ENCODE measurements around the gene RPTOR.

Gene RPTOR

DNA sequence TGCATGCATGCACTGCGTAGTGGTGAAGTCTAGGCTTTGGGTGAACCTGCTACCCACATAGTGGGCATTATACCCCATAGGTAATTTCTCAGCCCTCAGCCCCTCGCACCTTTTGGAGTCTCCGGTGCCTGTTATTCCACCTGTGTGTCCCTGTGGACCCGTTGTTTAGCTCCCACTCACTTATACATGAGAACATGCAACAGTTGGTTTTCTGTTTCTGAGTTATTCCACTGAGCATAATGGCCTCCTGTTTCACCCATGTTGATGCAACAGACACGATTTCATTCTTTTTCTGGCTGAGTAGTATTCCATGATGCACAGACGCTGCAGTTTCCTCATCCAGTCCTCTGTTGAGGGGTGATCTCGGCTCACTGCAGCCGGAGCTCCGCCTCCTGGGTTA, 305.5 kb downstream of the RPTOR start:
- TF ChIP-seq ZFP30 (CRISPR knock-in tag; IDR thresholded peaks at IDR 0.05), result no peak
- no peak for TF ChIP-seq CSDC2 (CRISPR knock-in tag; IDR thresholded peaks at IDR 0.05)
- no peak for TF ChIP-seq TSHZ2 (CRISPR knock-in tag; IDR thresholded peaks at IDR 0.05)
- no peak for TF ChIP-seq ARNTL (CRISPR knock-in tag; IDR thresholded peaks at IDR 0.05; ENCODE audit: borderline replicate concordance, low read depth)
- no peak for ATAC-seq

DNA sequence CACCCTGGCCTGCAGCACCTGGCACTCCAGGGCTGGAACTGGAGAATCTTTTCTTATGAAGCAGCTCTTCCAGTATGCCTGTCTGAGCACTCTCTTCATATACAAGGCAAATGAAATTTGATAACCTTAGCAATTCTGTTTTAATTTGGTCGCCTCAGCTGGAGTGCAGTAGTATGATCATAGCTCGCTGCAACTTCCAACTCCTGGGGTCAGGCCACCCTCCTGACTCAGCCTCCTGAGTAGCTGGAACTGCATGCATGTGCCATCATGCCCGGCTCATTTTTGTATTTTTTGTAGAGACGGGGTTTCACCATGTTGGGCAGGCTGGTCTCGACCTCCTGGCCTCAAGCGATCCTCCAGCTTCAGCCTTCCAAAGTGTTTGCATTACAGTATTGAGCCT, 306.2 kb downstream of the RPTOR start:
- peak; percentile 26 for ATAC-seq
- no peak for TF ChIP-seq GLIS3 (CRISPR knock-in tag; IDR thresholded peaks at IDR 0.05)
- TF ChIP-seq CREB5 (CRISPR knock-in tag; IDR thresholded peaks at IDR 0.05; ENCODE audit: low read depth), result no peak
- TF ChIP-seq ZC3H10 (CRISPR knock-in tag; IDR thresholded peaks at IDR 0.05), result no peak
- TF ChIP-seq ESRRG (CRISPR knock-in tag; IDR thresholded peaks at IDR 0.05), result no peak
- TF ChIP-seq ZNF70 (CRISPR knock-in tag; IDR thresholded peaks at IDR 0.05), result no peak
- no peak for TF ChIP-seq ZFP30 (CRISPR knock-in tag; IDR thresholded peaks at IDR 0.05)

DNA sequence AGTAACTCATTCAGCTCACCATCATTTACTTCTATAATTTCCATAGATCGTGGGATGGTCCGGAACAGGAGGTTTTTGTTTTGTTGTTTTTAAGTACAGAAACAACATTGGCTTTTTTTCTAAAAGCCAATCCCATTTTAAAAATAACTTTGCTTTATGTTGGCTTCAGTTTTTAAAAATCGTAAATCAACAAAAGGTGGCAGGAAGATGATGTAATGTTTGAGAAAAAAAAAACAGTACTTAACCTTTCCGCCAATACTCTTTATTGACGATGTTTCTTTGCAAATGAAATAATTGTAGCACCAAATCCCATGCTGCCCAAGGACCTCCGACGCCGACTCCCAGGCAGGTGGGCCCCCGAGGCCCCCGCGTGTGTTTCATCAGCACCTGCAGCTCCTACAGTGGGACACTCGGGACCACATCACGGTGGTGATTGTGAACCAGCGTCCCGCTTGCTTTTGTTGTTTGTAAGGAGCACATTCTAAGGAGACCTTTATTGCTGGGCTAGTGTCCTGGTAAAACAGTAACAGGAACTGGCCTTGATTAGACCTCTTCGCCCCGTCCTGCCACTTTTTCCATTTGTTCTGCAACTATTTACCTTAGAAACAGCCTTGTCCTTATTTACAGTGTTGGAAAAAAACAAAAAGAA, 306.8 kb downstream of the RPTOR start:
- ATAC-seq, result no peak
- TF ChIP-seq PATZ1 (CRISPR knock-in tag; IDR thresholded peaks at IDR 0.05; ENCODE audit: borderline replicate concordance), result no peak
- TF ChIP-seq ZFP3 (CRISPR knock-in tag; IDR thresholded peaks at IDR 0.05), result no peak
- no peak for TF ChIP-seq RARB (CRISPR knock-in tag; IDR thresholded peaks at IDR 0.05)
- TF ChIP-seq CSDC2 (CRISPR knock-in tag; IDR thresholded peaks at IDR 0.05), result no peak
- TF ChIP-seq BACH2 (CRISPR knock-in tag; IDR thresholded peaks at IDR 0.05; ENCODE audit: borderline replicate concordance), result no peak
- TF ChIP-seq ZFP30 (CRISPR knock-in tag; IDR thresholded peaks at IDR 0.05), result no peak
- TF ChIP-seq ZNF70 (CRISPR knock-in tag; IDR thresholded peaks at IDR 0.05), result no peak
- TF ChIP-seq TCF4 (CRISPR knock-in tag; IDR thresholded peaks at IDR 0.05; ENCODE audit: borderline replicate concordance), result no peak
- TF ChIP-seq ARNTL (CRISPR knock-in tag; IDR thresholded peaks at IDR 0.05; ENCODE audit: borderline replicate concordance, low read depth), result no peak
- TF ChIP-seq POU6F1 (CRISPR knock-in tag; IDR thresholded peaks at IDR 0.05; ENCODE audit: borderline replicate concordance, low read depth), result no peak
- no peak for TF ChIP-seq ZNF565 (CRISPR knock-in tag; conservative IDR thresholded peaks at IDR 0.05; ENCODE audit: low read depth)
- TF ChIP-seq GLIS3 (CRISPR knock-in tag; IDR thresholded peaks at IDR 0.05), result no peak
- TF ChIP-seq ISL1 (CRISPR knock-in tag; IDR thresholded peaks at IDR 0.05), result no peak
- no peak for TF ChIP-seq OSR1 (CRISPR knock-in tag; IDR thresholded peaks at IDR 0.05)
- no peak for TF ChIP-seq CREB5 (CRISPR knock-in tag; IDR thresholded peaks at IDR 0.05; ENCODE audit: low read depth)
- no peak for TF ChIP-seq SNAI2 (CRISPR knock-in tag; IDR thresholded peaks at IDR 0.05)

All from SK-N-SH treated with all-trans-retinoic acid at 6 μM for 48 hours (cell line).